NCI-H2029 treated with DMSO at 0.1 percent for 48 hours (cell line): ENCODE measurements around the gene ITGAD.

ENCODE experiments used
- DNase-seq: peaks from one replicate; lab custom pipeline; 2025; lab: John Stamatoyannopoulos, UW

ITGAD gene

GRCh38 chr16:31365131-31365865, 27.8 kb upstream of the ITGAD start:
- DNase-seq = no peak

DNA sequence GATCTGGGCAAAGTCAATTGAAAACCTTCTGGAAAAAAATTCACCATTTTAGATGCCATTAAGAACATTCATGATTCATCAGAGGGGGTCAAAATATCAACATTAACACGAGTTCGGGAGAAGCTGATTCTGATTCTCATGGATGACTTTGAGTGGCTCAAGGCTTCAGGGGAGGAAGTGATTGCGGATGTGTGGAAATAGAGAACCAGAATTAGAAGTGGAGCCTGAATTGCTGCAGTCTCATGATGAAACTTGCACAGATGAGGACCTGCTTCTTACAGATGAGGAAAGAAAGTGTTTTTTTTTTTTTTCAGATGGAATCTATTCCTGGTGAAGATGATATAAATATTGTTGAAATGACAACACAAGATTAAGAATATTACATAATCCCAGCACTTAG, 25.3 kb upstream of the ITGAD start:
- no peak for DNase-seq

GRCh38 chr16:31371008-31371407, 22.1 kb upstream of the ITGAD start:
- DNase-seq = no peak

DNA sequence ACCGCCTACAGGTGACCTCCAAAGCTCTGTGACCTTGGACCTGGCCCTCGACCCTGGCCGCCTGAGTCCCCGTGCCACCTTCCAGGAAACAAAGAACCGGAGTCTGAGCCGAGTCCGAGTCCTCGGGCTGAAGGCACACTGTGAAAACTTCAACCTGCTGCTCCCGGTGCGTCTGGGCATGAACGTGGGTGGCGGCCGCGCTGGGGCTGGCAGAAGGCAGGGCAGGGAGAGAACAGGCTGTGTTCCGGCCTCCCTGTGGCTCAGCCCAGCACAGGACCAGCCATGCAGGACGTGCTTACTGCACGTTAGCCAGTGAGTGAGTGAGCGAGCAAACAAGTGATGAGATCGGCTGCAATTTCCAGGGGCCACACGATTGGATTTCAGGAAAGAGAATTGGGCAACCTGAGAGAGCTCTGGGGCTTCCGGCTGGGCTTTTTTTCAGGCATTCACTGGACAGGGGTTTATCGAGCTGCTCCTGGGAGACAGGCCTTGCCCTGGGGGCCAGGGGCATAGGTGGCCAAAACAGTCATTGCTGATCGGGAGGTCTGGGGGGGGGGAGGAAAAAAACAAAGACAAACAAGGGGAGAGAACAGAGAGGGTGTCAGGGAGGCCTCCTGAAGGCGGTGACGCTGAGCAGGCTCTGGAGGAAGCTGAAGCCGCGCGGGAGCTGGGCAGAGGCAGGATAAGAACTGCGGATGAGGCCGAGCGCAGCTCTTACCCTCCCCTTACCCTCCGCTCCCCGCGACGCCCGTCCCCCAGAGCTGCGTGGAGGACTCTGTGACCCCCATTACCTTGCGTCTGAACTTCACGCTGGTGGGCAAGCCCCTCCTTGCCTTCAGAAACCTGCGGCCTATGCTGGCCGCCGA, 21.3 kb upstream of the ITGAD start:
- no peak for DNase-seq

DNA sequence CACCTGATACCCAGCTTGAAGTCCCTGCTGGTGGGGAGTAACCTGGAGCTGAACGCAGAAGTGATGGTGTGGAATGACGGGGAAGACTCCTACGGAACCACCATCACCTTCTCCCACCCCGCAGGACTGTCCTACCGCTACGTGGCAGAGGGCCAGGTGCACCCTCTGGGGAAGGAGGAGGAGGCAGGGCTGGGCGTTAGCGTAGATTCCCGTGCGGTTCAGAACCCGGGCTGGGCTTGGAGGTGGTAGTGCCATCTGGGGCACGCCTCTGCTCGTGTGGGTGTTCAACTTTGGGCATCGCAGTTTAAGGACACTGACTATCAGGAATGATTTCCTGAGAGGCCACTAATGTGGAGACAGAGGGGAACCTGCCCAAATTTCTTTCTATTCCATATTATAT, 19.9 kb upstream of the ITGAD start:
- DNase-seq = no peak

DNA sequence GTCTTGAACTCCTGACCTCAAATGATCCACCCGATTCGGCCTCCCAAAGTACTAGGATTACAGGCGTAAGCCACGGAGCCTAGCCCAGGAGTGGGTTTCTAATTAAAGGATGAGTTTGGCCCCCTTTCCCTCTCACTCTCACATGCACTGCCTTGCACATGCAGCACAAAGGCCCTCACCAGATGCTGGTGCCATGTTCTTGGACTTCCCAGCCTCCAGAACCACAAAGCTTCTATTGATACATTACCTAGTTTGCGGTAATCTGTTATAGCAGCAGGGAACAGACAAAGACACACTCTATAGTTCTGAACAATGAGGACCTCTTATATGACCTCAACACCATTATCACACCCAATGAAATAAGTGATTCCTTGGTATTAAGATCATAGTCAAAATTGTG, 17.9 kb upstream of the ITGAD start:
- no peak for DNase-seq

- DNase-seq = no peak
These were observed 16.4 kb upstream of the ITGAD start for GRCh38 chr16:31376705-31377104.

GRCh38 chr16:31377210-31377903, 15.8 kb upstream of the ITGAD start:
- no peak for DNase-seq

GRCh38 chr16:31380201-31380600, 12.9 kb upstream of the ITGAD start:
- no peak for DNase-seq

- DNase-seq = no peak
These were observed 10.5 kb upstream of the ITGAD start for GRCh38 chr16:31382485-31383161.

DNA sequence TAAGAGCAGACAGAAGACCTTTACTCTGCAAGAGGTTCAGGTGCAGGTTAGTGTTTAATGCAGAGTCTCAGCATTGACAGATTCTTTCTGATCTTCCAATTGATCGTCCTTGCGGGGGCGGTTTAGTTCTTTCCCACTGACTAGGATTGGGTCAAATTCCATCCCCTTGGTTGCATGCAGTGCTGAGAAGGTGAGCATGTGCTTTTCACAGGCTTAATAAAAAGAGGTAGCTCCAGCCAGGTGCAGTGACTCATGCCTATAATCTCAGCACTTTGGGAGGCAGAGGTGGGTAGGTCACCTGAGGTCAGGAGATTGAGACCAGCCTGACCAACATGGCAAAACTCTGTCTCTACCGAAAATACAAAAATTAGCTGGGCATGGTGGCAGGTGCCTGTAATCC, 7.5 kb upstream of the ITGAD start:
- DNase-seq = no peak

DNA sequence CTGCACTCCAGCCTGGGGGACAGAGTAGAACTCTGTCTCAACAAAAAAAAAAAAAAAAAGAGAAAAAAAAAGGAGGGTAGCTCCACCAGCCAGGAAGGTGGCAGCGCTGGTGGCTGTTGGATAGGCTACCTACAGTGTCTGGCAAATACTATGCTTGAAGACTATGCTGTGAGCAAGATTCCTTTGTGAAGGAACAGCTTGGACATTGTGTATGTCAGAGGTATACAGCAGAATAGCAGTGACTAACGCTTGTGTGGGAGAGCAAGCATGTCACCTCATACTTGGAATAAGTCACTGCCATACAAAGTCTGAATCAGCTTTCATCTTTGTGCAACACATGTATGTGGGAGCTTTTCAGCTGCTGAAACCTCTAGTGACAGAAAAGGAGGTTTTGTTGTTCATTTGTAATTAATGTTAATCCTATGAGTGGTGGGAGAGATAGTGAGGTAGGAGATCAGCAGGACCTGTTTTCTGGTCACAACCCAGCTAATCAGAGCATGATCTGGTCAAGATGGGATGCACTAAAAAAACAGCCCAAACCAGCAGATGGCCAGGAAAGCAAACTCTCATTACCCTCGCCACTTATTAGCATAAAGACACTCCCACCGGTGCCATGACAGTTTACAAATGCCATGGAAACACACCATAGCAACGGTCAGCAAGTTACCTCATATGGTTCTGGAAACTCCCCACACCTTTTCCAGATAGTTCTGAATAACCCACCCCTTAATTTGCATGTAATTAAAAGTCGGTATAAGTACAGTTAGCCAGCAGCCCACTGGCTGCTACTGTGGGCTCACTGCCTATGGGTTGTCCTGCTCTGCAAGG, 6.8 kb upstream of the ITGAD start:
- DNase-seq = no peak

- no peak for DNase-seq
These were observed 4.6 kb upstream of the ITGAD start for GRCh38 chr16:31388535-31388934.

DNA sequence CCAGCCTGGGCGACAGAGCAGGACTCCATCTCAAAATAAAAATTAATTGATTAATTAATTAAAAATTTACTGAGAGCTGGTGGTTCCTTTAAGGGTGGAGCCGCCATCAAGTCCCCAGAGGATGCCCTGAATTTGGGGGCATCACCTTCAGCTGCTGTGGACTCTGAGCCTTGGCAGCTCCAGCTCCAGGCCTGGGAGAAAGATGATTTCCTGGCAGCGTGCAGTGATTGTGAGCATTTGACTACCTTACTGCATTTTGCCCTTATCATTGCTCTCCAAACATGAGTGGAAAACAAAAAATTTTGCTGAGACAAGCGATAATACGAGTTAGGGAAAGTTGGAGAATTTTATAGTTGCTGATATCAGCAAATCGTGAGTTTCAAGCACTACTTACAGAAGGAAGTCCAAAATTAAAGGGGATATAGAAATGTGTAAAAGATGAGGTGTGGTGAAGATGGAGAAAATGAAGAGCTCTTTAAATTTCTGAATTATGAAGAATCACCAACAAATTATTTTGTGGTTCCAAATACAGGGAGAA, 2.6 kb upstream of the ITGAD start:
- DNase-seq = no peak

- DNase-seq = no peak
These were observed 2.5 kb downstream of the ITGAD start for GRCh38 chr16:31395647-31396046.

GRCh38 chr16:31397096-31397660, 4.0 kb downstream of the ITGAD start:
- no peak for DNase-seq

- DNase-seq = no peak
These were observed 4.6 kb downstream of the ITGAD start for GRCh38 chr16:31397701-31398100.

DNA sequence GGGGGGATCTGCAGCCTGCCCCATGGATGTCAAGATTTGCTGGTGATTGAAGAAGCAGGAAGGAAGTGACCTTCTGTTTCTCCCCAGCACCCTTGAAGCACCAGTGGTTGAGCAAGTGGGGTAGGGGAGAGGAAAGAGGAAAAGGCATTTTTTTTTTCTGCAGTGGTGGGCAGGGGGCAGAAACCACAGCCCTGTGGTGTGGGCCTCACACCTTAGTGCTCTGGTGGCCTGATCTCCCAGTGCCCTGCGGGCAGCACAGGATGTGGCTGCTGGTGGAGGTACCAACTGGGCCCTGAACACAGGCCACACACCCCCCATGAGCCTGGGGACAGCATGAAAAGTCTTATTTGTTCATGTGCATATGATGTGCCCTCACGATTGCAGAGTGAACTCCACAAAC, 7.1 kb downstream of the ITGAD start:
- no peak for DNase-seq

DNA sequence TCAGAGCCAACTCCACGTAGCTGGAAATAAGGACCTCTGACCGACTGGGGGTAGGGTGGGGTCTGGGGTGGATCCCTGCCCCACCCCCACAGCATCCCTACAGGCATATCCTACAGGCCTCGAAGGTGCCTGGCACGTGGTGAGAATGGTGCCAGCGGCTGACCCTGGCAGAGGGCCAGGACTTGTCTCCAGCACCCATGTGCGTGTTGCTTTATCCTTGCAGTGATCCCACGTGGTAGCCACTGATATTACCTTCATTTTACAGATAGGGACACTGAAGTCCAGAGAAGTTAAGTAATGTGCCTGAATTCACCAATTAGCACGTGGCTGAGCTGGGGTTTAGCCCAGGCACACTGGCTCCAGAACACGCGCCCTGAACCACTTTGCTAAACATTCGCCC, 8.3 kb downstream of the ITGAD start:
- no peak for DNase-seq

GRCh38 chr16:31402687-31403086, 9.6 kb downstream of the ITGAD start:
- no peak for DNase-seq
